Measurements from ENCODE around the gene NDUFA13.

NDUFA13 gene

GRCh38 chr19:19488875-19489690 is 26.9 kb upstream of the NDUFA13 start:
- in situ Hi-C loops (cut with HindIII; ENCODE audit: low sequenced_read_pairs) = no loop called here

- in situ Hi-C loops (cut with HindIII; ENCODE audit: low sequenced_read_pairs) = no loop called here
These were observed 26.2 kb upstream of the NDUFA13 start for GRCh38 chr19:19489804-19490204.

GRCh38 chr19:19490214-19490968 is 25.6 kb upstream of the NDUFA13 start:
- in situ Hi-C loops (cut with HindIII; ENCODE audit: low sequenced_read_pairs) = no loop called here

- in situ Hi-C loops (cut with HindIII; ENCODE audit: low sequenced_read_pairs) = no loop called here
These were observed 24.6 kb upstream of the NDUFA13 start for GRCh38 chr19:19491321-19492025.

GRCh38 chr19:19492026-19492610 is 23.9 kb upstream of the NDUFA13 start:
- in situ Hi-C loops (cut with HindIII; ENCODE audit: low sequenced_read_pairs) = no loop called here

- in situ Hi-C loops (cut with HindIII; ENCODE audit: low sequenced_read_pairs) = no loop called here
These were observed 22.0 kb upstream of the NDUFA13 start for GRCh38 chr19:19493841-19494546.

GRCh38 chr19:19495614-19496603 is 20.1 kb upstream of the NDUFA13 start:
- in situ Hi-C loops (cut with HindIII; ENCODE audit: low sequenced_read_pairs) = no loop called here

GRCh38 chr19:19498255-19498991 is 17.6 kb upstream of the NDUFA13 start:
- in situ Hi-C loops (cut with HindIII; ENCODE audit: low sequenced_read_pairs) = no loop called here

GRCh38 chr19:19499272-19499995 is 16.6 kb upstream of the NDUFA13 start:
- in situ Hi-C loops (cut with HindIII; ENCODE audit: low sequenced_read_pairs) = no loop called here

- in situ Hi-C loops (cut with HindIII; ENCODE audit: low sequenced_read_pairs) = no loop called here
These were observed 14.9 kb upstream of the NDUFA13 start for GRCh38 chr19:19500975-19501644.

GRCh38 chr19:19501798-19502197 is 14.2 kb upstream of the NDUFA13 start:
- in situ Hi-C loops (cut with HindIII; ENCODE audit: low sequenced_read_pairs) = no loop called here

GRCh38 chr19:19502281-19502680 is 13.7 kb upstream of the NDUFA13 start:
- in situ Hi-C loops (cut with HindIII; ENCODE audit: low sequenced_read_pairs) = no loop called here

- in situ Hi-C loops (cut with HindIII; ENCODE audit: low sequenced_read_pairs) = no loop called here
These were observed 13.0 kb upstream of the NDUFA13 start for GRCh38 chr19:19502808-19503602.

- in situ Hi-C loops (cut with HindIII; ENCODE audit: low sequenced_read_pairs) = no loop called here
These were observed 11.0 kb upstream of the NDUFA13 start for GRCh38 chr19:19504754-19505668.

GRCh38 chr19:19505669-19506326 is 10.2 kb upstream of the NDUFA13 start:
- in situ Hi-C loops (cut with HindIII; ENCODE audit: low sequenced_read_pairs) = no loop called here
